ENCODE data around the gene ISLR2.
"Not testable (repeated sequence)": the region's sequence is repeated elsewhere in the genome, so short reads cannot be mapped to it uniquely, and the experiment has no call there.

Gene ISLR2

DNA sequence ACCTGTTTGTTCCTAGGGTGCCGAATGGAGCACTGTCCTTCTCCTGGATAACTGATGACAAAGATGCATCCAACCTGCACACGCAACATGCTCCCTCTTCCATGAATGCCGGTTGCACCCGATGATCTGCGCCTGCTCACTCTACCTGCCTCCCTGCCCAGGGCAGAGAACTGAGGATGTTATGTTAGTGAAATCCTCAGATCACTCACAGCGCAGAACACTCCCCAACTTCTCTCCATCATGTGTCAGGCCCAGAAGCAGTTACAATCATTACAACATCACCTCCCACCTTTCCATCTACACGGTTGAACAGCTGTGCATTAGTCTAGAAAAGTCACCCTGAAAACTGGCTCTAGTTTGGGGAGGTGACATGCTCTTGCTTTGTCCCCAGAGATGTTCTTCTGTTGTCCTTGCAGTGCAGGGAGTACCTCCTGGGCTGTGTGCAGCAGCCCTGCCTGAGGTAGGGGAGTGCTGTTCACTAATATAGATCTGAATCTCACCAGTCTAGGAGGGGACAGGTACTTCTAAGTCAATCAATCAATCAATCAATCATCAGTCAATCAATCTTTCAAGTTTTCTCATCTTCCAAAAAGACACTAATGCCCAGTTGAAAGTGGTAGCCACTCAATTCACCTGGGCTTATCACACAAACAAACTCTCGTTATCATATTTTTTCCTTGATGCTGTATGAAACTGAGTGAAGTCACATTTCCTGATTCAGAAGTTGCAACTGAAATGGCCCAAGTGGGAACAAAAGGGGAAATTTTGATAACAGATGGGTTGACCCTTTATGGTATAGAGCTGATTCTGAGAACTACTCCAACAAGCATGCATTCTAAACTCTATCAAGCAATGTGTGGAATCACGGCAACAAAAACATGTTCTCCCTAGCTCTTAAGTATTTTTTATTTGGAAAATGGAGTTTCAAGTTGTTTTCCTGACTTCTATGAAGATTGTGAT lies 27.8 kb downstream of the ISLR2 start:
- no peak for DNase-seq

DNA sequence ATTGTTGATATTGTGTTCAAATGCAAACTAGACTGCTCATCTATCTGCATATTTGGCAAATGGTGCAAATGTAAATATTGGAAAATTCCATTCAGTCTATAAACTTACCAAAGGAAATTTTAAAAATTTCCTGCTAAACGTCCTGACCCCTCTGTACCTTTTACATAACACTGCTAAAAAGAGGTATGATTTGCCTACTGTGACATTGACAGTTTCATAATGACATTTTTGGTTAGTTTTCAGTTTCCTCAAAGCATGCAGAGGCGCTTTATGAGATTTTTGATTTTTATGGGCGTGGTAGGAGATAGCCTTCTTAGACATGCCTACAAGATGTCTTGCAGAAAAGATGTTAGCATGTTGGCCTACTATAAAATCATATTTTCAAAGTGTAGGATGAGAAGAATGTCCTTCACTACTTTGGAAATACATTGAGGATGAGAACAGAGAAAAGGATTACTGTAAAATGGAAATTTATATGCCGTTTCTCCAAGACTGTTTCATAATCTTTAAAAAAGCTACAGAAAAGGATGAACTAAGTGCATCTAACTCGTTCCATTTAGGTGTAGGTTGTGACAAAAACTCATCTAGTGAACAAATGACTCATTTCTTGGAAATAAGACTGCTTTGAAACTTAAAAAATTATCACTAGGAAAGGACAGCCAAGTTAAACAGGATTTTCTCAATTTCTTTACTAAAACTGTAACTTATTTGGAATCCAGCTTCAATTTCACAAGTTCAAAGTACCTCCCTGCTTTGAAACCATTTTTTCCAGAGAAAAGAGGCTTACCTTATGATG lies 28.7 kb downstream of the ISLR2 start:
- no peak for DNase-seq

DNA sequence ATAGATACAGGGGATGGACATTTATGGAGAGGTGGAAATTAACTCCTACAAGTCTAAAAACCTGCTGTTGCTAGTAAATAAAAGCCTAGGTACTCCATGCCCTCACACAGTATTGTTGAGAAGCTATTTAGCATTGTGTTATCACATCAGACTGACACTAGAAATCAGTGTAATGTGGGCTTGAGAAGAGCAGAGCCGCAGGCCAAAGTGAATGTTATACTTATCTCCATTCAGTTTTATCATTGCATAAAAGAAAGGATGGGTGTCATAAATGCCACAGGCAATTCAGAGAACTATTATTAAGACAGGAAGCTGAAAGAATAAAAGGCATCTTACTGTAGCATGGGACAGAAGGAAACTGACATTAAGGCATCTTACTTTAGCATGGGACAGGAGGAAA lies 29.4 kb downstream of the ISLR2 start:
- DNase-seq, result no peak

DNA sequence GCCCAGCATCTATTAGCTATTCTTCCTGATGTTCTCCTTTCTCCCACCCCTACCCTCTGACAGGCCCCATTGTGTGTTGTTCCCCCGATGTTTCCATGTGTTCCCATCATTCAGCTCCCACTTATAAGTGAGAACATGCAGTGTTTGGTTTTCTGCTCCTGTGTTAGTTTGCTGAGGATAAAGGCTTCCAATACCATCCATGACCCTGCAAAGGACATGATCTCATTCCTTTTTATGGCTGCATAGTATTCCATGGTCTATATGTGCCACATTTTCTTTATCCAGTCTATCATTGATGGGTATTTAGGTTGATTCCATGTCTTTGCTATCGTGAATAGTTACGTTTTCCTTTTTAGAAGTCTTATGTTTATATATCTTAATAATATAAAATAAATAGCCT lies 30.0 kb downstream of the ISLR2 start:
- not testable (repeated sequence) for DNase-seq

DNA sequence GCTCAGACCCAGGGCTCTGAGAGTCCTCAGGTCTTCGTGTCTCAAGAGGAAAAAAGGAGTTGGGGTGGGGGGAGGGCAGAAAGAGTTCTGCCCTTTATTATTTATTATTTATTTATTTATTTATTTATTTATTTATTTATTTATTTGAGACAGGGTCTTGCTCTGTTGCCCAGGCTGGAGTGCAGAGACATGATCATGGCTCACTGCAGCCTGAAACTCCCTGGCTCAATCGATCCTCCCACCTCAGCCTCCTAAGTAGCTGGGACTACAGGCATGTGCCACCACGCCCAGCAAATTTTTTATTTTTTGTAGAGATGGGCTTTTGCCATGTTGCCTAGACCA lies 31.8 kb downstream of the ISLR2 start:
- not testable (repeated sequence) for DNase-seq

DNA sequence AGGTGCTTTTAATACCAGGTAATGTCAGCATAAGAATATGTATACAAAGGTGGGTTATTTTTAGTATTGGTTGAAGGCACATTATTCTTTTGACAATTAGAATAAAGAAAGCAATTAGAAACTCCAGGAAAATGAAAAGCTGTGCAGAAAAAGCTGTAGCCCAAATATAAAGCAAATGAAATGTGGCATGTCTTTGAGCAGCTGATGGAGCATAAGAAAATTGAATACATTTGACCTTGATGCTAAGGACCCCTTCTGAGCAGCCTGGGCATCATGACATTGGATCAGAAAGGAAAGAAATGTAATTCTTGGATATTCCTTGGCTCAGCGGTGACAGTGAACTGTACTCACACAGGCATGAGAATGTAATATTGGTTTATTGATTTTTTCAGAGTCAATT lies 35.1 kb downstream of the ISLR2 start:
- no peak for DNase-seq

DNA sequence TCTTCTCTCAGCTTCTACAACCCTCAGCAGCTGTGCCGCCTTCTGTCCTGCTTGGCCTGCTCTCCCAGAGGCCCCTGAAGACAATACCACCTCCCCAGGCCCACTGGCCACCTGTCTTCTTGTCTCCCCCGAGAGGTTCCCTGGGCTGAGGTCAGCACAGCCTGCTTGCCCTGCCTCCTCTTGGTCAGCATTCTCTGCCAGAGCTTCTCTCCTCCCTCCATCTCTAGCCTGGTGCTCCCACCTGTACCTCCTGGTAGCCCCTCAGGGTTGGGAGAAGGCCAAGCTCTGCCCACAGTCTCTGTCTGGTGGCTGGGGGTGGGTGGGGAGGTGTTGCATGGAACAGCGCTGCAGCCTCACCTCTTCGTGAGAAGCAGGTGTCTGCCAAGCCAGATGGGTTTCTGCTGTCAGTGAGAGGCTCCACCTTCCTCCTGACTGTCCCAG lies 37.5 kb downstream of the ISLR2 start:
- DNase-seq, result no peak

DNA sequence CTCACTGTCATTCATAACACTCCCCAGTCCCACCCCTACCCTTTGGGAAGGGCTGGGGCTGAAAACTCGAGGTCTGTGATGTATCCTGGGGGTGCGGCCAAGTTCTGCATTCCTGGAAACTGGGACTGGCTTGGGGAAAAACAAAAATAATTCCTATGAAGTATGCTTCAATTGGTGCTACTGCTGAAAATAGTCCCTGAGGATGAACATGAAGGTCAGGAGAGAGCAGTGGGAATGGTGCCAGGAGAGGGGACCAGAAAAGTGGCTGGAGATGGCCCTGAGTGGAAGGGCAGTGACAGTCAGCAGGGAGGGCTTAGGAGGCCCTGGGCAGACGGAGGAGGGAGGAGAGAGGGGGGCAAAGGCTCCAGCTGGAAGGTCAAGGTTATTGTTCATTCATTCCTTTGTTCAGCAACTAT lies 38.3 kb downstream of the ISLR2 start:
- DNase-seq, result no peak

DNA sequence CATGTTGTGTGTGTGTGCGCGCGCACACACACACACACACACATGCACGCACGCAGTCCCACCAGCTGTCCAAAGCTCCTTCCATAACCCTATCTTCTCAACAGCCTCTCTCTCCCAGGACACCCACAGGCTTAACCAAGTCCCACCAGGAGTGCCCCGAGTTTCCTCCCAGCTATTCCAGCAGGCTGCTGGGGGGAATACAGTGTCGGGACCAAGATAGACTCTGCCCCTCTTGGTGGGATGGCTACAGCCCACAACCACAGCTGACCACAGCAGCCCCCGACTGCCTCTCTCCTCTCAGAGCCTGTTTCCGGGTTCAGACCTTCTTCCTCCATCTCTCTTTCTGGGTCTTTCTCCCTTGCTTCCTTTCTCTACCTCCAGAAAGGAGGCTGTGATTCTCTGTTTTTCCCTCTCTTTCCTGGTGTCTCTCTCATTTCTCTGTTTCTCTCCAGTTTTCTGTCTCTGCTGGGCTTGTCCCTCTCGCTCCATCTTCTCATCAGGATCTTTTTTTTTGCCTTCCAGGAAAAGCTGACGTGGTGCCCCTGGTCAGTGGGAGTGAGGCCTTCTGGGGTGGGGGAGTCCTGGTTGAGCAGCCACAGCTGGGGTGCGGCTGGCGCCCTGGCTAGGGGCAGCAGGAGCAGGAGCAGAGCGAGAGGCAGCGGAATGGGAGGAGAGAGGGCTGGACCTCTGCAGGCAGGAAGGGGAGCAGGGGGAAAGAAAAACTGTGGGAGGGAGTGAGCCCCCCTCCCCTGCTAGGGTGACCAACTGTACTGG lies 39.9 kb downstream of the ISLR2 start:
- DNase-seq, result no peak

DNA sequence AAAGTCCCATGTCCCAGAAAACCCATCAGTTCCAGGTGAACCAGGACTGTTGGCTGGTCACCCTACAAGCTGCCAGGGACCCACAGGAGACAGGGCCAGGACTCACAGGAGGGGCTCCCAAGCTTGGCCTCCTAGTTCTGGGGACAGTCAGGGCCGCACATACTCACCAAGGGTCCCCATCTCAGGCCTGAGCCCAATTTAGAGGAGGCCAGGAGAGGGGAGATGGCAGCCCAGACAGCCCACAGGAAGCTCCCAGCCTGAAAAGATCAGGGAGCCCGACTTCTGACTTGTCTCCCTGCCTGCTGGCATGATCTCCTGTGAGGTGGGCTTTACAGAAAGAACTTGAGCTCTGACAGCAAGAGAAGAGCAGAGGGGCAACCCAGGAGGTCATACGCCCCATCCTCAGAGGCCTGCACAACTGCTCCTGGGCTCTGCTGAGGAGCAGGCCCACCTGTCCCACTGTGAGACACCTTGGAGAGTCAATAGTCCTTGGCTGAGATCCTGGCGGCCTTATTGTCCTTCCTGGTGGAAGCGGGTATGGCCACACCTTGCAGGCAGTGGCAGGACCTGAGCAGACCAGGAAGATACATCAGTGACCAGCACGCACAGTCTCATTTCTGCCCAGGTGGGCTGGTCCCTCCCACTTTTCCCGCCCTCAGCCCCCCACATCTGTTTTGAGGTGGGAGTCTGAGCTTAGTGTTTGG lies 40.6 kb downstream of the ISLR2 start:
- no peak for DNase-seq

DNA sequence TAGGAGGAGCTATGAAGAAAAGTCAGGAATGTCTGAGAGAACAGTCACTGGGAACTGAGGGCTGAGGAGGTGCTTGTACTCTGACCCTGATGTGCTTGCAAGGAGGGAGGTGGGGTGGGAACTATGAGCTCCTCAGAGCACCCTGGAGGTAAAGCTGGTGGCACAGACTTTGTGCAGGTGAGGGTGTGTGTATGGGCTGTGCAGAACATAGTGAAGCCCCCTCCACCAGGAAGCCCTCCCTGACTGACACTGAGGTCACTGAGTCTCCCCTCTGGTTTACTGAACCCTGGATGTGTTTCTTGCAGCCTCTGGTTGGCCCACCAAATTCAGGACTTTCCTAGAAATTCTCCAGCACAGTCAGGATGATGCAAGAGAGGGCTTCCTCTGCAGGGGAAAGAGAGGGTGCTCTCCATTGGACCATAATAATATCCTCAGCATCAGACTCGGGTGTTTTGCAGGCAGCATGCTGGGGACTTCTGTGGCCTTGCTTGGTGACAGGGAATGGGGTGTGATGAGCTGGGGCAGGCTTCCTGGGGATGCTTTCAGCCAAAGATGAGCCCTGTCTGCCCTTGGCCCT lies 41.7 kb downstream of the ISLR2 start:
- DNase-seq, result no peak

DNA sequence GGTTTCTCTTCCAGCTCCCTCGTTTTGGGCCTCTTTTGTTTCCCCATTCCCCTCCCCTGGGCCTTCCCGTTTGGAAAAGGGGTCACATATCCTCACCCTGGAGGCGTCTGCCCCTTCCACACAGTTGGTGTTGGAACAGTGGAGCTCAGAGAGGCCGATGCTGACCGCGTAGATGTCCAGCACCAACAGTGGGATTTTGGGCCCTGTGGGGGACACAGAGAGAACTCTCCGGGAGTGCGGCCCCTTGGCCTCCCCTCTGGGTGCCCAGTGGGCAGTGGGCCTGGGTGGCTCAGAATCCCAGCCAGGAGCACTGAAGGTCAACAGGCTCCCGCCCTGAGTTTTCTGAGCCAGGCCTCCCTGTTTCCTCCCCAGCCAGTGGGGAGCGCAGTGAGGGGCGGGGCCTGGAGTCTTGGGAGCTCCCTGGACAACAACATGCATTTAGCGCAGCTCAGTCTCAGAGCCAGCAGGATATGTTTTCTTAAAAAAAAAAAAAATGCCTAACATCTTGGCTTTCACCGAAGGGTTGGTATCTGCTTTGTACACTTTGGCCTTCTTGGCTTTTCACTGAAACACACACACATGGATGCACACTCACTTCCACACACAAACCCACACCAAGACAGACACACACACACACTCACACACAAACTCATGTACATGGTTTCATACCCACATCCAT lies 42.5 kb downstream of the ISLR2 start:
- DNase-seq, result no peak

DNA sequence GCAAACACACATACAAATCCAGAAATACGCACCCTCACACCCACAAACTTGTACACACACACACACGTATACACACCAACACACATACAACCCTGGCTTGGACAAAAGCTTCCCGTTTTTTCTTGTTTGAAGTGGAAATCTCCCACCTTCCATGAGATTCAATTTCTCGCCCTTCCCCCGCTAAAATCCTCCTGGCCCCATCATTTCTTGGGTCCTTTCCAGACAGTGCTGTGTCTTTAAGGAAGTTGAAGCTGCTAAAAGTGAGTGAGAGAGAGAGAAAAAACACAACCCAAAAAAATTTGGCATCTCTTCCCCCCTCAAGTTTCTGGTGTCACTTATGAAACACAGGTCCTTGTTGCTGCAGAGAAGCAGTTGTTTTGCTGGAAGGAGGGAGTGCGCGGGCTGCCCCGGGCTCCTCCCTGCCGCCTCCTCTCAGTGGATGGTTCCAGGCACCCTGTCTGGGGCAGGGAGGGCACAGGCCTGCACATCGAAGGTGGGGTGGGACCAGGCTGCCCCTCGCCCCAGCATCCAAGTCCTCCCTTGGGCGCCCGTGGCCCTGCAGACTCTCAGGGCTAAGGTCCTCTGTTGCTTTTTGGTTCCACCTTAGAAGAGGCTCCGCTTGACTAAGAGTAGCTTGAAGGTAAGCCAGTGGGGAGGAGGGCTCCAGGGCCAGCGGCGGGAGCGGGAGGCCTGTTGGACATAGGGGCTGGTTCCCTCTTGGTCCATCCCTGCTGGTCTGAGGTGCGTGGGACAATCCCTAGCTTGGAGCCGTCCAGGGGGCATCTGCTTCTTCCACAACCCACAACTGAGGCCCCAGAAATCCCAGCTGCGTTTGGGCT lies 43.2 kb downstream of the ISLR2 start, which contains the start of gene ISLR:
Gene ISLR, plus strand, starts transcription at position 331 of the 839 bp plus-strand sequence. CDS start 1,149 bp downstream, outside the sequence.
- DNase-seq, result no peak

DNA sequence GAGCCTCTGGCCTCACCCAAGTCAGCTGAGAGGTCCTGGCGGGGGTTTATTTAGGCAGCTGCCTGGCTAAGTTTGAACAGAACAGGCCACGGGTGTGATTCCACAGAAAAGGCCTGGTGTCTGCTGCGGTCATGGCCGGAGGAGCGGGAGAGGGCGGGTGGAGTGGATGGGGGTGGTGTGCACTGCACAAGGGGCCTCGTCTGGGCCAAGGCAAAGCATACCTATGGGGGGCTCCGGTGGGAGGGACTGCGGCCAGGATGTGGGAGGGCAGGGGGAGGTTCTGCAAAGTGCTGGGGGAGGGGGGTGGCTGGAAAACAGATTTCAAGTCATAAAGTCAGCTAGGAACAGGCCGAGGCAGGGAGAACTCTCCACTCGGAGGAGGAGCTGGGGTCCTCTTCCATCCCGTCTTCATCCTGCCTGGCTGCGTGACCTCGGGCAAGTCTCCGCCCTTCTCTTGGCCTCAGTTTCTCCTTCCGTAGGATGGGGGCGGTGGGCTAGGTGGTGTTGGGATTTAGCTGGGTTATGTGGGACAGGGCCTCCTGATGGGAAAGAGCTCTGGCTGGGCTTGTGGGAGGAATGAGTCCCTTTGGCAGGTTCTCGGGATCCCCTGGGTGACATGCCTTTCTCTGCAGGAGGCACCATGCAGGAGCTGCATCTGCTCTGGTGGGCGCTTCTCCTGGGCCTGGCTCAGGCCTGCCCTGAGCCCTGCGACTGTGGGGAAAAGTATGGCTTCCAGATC lies 44.0 kb downstream of the ISLR2 start:
- DNase-seq, result no peak

DNA sequence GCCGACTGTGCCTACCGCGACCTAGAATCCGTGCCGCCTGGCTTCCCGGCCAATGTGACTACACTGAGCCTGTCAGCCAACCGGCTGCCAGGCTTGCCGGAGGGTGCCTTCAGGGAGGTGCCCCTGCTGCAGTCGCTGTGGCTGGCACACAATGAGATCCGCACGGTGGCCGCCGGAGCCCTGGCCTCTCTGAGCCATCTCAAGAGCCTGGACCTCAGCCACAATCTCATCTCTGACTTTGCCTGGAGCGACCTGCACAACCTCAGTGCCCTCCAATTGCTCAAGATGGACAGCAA lies 44.5 kb downstream of the ISLR2 start:
- DNase-seq, result no peak

DNA sequence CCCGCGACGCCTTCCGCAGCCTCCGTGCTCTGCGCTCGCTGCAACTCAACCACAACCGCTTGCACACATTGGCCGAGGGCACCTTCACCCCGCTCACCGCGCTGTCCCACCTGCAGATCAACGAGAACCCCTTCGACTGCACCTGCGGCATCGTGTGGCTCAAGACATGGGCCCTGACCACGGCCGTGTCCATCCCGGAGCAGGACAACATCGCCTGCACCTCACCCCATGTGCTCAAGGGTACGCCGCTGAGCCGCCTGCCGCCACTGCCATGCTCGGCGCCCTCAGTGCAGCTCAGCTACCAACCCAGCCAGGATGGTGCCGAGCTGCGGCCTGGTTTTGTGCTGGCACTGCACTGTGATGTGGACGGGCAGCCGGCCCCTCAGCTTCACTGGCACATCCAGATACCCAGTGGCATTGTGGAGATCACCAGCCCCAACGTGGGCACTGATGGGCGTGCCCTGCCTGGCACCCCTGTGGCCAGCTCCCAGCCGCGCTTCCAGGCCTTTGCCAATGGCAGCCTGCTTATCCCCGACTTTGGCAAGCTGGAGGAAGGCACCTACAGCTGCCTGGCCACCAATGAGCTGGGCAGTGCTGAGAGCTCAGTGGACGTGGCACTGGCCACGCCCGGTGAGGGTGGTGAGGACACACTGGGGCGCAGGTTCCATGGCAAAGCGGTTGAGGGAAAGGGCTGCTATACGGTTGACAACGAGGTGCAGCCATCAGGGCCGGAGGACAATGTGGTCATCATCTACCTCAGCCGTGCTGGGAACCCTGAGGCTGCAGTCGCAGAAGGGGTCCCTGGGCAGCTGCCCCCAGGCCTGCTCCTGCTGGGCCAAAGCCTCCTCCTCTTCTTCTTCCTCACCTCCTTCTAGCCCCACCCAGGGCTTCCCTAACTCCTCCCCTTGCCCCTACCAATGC lies 45.1 kb downstream of the ISLR2 start:
- DNase-seq, result no peak

DNA sequence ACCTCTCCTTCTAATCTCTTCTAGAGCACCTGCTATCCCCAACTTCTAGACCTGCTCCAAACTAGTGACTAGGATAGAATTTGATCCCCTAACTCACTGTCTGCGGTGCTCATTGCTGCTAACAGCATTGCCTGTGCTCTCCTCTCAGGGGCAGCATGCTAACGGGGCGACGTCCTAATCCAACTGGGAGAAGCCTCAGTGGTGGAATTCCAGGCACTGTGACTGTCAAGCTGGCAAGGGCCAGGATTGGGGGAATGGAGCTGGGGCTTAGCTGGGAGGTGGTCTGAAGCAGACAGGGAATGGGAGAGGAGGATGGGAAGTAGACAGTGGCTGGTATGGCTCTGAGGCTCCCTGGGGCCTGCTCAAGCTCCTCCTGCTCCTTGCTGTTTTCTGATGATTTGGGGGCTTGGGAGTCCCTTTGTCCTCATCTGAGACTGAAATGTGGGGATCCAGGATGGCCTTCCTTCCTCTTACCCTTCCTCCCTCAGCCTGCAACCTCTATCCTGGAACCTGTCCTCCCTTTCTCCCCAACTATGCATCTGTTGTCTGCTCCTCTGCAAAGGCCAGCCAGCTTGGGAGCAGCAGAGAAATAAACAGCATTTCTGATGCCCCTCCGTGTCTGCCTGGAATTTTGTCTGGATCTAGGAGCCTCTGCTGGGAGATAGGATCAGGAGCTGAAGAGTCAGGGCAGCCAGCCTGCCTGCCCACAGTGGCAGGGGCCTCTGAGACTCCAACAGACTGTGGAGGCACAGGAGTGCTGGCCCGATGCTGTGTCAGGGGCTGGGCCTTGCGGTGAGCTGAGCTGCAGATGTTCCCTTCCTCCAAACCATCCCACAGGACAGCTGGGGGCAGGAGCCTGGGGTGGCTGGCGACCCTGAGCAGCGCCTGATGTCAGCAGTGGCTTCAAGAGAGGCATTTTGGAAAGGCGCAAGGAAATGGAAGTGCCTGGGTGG lies 46.2 kb downstream of the ISLR2 start:
- no peak for DNase-seq

Measured in inflammatory macrophage treated with lipopolysaccharide for 4 hours (primary cell).